Neural progenitor cell (in vitro differentiated cells): Measurements from ENCODE around the gene SYT1.

Experiments used
- EZH2 ChIP-seq: fragments of 200-600 bp; sonication (generic); IDR thresholded peaks from 2 replicates; pipeline ENCODE4 v1.6.1; 2017; ENCODE audit warnings: antibody characterized with exemption, mild to moderate bottlenecking, moderate library complexity
- EZH2phosphoT487 ChIP-seq: fragments of 200-600 bp; sonication (generic); IDR thresholded peaks from 2 replicates; pipeline ENCODE4 v1.6.1; 2017; ENCODE audit warnings: antibody characterized with exemption
- TF ChIP-seq, protein P1 (sequence below): fragments of 200-600 bp; sonication (generic); IDR thresholded peaks from 2 replicates; pipeline ENCODE4 v1.5.1; 2017; ENCODE audit warnings: antibody characterized with exemption, mild to moderate bottlenecking

DNA sequence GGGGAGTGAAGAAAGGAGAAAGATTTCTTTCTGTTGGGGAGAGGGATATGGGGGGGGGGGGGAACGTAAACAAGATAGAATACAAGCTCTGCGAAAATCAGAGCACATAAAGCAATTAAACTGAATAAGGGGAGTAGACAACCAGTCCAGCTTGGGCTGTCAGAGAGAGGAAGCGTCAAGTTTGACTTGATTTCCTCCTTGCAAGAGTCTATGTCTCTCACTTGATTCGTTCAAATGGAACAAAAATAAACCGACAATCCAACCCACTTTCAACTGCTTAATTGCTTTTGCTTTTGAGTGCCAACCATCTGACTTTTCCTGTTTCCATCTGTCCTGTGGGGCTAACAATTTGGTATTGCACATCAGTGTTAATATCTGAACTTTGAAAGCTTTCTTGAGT lies 942 bp downstream of the SYT1 start:
- TF ChIP-seq EZH2phosphoT487 (no peak), EZH2 (no peak)
- TF ChIP-seq, protein P1, sequence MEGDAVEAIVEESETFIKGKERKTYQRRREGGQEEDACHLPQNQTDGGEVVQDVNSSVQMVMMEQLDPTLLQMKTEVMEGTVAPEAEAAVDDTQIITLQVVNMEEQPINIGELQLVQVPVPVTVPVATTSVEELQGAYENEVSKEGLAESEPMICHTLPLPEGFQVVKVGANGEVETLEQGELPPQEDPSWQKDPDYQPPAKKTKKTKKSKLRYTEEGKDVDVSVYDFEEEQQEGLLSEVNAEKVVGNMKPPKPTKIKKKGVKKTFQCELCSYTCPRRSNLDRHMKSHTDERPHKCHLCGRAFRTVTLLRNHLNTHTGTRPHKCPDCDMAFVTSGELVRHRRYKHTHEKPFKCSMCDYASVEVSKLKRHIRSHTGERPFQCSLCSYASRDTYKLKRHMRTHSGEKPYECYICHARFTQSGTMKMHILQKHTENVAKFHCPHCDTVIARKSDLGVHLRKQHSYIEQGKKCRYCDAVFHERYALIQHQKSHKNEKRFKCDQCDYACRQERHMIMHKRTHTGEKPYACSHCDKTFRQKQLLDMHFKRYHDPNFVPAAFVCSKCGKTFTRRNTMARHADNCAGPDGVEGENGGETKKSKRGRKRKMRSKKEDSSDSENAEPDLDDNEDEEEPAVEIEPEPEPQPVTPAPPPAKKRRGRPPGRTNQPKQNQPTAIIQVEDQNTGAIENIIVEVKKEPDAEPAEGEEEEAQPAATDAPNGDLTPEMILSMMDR: no peak
